PC-9 (cell line): ENCODE measurements around the gene HOOK2.

ENCODE experiments used
- CTCF ChIP-seq: fragments of 200-600 bp; sonication (generic); conservative IDR thresholded peaks from 2 replicates; pipeline ENCODE4 v1.6.1; 2017; ENCODE audit warnings: mixed run types, antibody characterized with exemption, mild to moderate bottlenecking, moderate library complexity
- EZH2 ChIP-seq: fragments of 200-600 bp; sonication (generic); IDR thresholded peaks from 2 replicates; pipeline ENCODE4 v1.8.0; 2017; ENCODE audit warnings: antibody characterized with exemption, low read depth

- TF ChIP-seq CTCF, result no peak
- TF ChIP-seq EZH2, result no peak
Observed at GRCh38 chr19:12764698-12765097, 10.7 kb downstream of the HOOK2 start.
